Activated CD4-positive, alpha-beta T cell treated with anti-CD3 and anti-CD28 coated beads for 24 hours (primary cell): ENCODE measurements around the gene ASPM.

Source experiments
- DNase-seq, 2 donors: peaks; one replicate each; pipeline ENCODE4 v3.0.0-alpha.2; 2020; ENCODE audit warnings: low read depth in 2 of 2

The ASPM gene, protein sequence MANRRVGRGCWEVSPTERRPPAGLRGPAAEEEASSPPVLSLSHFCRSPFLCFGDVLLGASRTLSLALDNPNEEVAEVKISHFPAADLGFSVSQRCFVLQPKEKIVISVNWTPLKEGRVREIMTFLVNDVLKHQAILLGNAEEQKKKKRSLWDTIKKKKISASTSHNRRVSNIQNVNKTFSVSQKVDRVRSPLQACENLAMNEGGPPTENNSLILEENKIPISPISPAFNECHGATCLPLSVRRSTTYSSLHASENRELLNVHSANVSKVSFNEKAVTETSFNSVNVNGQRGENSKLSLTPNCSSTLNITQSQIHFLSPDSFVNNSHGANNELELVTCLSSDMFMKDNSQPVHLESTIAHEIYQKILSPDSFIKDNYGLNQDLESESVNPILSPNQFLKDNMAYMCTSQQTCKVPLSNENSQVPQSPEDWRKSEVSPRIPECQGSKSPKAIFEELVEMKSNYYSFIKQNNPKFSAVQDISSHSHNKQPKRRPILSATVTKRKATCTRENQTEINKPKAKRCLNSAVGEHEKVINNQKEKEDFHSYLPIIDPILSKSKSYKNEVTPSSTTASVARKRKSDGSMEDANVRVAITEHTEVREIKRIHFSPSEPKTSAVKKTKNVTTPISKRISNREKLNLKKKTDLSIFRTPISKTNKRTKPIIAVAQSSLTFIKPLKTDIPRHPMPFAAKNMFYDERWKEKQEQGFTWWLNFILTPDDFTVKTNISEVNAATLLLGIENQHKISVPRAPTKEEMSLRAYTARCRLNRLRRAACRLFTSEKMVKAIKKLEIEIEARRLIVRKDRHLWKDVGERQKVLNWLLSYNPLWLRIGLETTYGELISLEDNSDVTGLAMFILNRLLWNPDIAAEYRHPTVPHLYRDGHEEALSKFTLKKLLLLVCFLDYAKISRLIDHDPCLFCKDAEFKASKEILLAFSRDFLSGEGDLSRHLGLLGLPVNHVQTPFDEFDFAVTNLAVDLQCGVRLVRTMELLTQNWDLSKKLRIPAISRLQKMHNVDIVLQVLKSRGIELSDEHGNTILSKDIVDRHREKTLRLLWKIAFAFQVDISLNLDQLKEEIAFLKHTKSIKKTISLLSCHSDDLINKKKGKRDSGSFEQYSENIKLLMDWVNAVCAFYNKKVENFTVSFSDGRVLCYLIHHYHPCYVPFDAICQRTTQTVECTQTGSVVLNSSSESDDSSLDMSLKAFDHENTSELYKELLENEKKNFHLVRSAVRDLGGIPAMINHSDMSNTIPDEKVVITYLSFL (N-terminal part only)

DNA sequence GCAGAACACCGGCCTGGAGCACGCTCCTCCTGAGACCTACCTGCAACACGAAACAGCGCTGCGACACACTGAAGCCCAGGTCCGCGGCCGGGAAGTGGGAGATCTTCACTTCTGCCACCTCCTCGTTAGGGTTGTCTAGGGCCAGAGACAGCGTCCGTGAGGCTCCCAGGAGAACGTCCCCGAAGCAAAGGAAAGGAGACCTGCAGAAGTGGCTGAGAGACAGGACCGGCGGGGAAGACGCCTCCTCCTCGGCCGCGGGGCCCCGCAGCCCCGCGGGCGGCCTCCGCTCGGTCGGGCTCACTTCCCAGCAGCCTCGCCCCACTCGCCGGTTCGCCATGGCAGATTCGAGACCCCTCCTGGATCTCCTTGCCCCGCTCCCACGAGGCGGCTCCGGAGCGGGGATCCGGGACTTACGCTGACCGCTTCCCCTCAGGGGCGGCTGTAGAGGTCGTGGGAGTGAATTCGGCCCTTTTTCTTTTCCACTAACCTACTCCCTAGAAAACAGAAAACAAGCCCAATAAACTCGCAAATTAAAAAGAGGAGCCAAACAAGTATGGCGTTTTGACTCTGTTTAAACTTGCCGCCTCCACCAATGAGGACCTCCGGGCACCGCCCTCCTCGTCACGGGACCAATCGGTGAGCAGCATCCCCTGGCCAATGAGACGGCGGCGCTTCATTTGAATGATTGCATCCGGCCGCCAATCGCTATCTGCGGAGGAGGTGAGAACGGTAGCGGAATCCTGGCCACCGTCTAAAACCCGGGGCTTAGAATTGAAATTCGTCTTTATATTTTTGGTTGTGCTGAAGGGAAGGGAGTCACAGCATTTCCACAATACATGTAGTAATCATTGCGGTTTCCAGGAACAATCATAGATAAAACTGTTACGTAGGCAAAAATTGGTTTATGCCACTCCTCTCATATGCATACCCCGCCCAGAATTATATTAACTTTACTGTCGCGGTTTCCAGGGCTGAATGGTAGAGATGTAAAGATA lies at the start of gene ASPM:
ASPM (minus strand) TSS at position 569 of the 995 bp plus-strand sequence; CDS start at position 337, 232 bp downstream.
- DNase-seq: peak; percentile 87 to 91

DNA sequence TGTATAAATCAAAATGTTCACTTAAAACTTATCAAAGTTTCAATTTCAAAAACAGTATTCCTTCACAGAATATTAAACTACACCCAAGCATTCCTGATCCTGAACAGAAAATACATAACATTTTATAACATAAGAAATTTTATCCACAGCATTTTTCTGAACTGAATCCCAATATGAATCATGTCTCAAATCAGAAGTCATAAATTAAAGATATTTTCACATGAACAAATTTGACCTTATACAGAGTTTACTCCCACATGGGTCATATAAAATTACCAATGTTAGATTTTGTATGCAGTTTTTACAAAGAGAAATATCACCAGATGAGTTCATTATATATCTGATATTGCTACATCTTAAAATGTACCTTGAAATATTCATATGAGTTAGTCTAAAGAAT lies 48.6 kb upstream of the ASPM start:
- no peak for DNase-seq

GRCh38 chr1:197184190-197184589 lies 37.7 kb upstream of the ASPM start:
- no peak for DNase-seq

DNA sequence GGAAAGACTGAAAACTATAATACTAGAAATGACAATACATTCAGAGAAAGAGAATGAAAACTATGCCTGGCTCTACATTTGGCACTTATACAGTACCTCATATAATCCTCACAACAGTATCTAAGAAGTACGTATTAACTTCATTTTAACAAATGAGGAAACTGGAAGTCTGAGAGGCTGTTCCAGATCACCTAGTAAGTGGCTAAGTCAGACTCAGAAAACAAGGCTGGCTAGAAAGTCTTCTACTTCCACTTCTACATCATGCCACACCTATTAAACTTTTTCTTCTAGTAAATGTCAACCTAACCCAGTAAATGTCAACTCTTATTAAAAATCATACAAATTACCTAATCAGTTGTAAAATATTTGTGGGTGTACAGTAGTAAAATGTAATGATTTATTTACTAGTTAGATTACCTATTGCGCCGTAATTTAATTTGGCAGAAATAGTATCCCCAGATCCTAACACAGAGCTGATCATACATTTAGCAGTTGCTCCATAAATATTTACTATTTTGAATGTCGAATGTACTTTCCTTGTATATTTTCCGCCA lies 36.8 kb upstream of the ASPM start:
- no peak for DNase-seq

- no peak for DNase-seq
Measured at GRCh38 chr1:197182716-197183115, 36.2 kb upstream of the ASPM start.

DNA sequence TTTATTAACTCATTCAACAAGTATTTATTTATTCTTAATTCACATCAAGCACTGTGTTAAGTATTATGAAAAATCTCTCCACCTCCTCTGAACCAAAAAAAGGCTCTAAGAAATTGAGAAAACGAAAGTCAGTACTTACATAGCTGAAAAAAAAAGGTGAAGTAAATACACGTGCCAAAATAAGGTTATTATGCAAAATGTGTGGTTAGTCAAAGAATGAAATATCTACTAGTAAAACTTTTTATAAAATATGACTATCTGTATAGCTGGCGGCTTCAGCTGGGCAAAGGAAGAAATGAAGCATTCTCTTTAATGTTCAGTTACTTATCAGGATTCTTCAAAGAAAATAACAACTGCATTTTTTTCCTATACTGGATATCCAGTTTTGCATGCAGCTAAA lies 35.5 kb upstream of the ASPM start:
- no peak for DNase-seq

DNA sequence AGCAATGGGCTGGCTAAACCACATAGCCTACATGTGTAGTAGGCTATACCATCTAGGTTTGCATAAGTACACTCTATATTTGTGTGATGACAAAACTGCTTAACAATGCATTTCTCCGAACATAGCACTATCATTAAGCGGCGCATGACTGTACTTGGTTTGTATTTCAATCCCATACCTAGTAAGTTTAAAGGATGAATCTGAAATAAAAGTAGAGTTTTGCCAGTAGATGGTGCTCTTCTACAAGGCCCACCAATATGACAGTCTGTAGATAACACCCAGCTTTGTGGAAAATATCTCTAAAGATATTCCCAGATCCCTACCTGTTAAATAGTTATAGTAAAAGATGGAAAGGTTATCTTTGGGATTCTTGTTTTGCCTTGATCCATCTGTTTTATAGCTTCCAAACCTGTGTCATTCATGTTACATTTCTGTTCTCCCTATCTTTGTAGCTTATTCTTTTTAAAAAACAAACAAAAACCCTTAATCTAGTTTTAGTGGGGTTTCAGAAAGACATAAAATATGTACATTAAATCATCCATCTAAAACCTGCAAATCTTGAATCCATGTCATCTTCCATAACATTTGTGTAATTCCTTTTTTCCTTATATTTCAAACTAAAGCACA lies 33.9 kb upstream of the ASPM start:
- DNase-seq: no peak

DNA sequence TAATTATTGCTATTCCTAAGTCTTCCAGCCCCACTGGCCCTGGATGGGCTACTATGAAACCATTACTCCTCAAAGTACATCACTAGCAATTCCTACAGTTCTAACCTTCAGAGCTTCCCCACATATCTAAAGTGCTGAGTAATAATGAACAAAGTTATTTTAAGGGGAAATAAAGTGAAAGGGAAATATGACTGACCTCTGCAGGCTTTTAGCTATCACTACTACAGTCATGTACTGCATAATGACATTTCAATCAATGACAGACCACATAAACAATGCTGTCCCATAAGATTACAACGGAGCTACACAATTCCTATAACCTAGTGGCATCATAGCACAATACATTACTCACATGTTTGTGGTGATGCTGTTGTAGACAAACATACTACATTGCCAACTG lies 32.5 kb upstream of the ASPM start:
- DNase-seq: no peak

GRCh38 chr1:197174818-197175217 lies 28.3 kb upstream of the ASPM start:
- DNase-seq: no peak

DNA sequence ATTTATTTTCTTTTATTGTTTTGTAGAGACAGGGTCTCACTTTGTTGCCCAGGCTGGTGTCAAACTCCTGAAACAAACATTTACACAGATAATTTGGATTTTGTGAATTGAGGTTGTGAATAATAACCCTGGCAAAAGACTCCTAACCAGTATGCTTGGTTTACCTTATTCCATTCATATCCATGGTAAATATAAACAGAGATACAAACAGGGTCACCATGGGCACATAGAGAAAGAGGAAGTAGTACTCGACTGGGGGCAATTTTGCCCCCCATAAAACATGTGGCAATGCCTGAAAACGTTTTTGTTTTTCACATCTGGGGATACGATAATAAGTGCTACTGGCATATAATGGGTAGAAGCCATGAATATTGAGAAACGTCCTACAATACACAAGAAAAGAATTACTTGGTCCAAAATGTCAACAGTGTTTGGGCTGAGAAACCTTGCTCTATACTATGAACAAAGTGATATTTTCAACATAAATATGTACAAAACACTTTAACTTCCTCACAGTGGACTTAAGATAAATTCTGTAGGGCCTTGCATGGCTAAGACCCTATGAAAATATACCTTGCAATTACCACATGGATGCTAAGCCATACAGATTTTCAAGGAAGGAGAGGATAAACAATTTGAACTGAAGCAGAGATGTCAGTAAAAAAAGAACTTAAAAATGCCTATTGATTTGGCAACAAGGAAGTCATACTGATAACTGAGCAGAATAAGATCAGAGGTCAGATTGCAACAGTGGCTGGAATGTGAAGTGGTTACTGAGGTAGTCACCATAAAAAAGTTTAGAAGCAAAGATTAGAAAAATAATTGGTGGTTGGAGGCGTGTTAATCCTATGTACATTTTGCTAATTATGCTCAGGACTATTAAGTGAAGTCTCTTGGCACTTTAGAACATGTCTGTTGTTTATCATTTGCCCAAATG lies 27.4 kb upstream of the ASPM start:
- no peak for DNase-seq

DNA sequence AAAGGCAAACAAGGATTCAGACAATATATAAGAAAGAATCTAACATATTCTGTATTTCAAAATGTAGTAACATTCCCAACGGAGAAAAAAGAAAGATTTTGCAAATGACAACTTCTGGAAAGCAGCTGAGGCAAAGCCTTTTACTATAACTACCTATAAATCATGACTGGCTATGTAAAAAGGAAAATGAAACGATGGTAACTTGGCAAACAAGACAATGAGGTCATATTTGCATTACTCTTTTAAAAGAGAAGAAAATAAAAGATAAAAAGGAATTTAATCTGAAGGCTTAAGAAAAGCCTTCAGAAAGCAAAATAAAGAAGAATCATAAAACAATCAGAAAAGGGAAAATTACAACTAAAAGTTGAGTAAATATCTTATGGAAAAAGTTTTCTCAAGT lies 25.1 kb upstream of the ASPM start:
- DNase-seq: no peak

DNA sequence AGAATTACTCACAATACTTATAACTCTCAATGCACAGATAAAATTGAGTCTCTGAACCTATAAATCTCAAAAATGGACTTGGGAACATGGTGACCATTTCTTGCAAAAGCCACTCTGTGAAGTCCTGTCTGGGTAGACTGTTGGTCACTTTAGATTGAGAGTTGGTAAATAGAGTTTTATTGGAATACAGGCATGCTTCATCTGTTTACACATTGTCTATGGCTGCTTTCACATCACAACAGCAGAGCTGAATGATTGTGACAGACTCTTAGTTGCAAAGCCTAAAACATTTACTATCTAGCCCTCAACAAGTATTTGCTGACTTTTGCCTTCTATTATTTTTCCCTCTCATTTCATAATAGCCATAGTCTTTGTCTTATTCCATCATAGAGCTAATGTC lies 24.1 kb upstream of the ASPM start:
- DNase-seq: no peak

- DNase-seq: no peak
Measured at GRCh38 chr1:197159461-197159860, 13.0 kb upstream of the ASPM start.

GRCh38 chr1:197156692-197157091 lies 10.2 kb upstream of the ASPM start:
- no peak for DNase-seq

- no peak for DNase-seq
Measured at GRCh38 chr1:197152662-197153061, 6.2 kb upstream of the ASPM start.

DNA sequence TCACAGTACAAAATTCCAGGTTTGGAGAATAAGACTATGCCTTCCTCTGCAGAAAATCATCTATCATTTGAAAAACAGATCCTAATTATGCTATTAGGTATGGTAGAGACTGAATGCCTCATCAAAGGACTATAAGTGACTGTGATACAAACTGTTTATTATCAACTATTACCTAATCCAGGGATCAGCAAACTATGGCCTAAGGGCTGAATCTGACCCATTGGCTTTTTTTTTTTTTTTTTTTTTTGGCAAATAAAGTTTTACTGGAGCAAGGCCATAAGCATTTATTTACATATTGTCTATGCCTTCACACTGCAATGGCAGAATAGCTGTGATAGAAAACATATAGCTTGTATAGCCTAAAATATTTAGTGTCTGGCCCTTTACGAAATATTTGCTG lies 4.7 kb upstream of the ASPM start:
- DNase-seq: no peak

DNA sequence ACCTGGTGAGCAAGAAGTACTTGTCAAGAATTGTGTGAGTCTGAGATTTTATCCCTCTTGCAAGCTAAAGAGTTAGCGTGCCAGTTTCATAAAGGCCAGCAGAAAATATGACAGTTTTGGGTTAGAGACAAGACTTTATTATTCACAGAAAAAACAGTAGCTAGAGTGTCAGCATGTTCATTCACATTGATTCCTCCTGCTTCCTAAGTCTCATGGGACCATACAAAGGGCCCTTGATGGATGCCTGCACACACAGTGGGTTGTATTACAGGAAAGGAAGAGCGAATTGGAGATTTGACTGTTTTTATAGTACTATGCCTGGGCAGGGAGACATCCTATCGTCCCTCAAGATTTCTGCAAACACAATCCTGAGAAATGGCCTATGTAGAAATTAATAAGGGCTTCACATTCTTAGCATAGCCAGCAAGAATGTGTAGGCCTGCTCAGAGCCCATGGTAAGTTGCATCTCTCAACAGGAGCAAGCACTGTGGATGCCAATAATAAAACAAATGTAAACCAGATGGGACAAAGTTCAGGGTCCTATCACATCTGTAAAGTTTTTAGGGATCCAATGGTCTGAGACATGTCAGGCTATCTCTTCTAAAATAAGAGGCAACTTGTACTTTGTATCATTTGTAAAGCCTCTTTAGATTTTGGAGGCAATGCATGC lies 4.0 kb upstream of the ASPM start:
- no peak for DNase-seq

DNA sequence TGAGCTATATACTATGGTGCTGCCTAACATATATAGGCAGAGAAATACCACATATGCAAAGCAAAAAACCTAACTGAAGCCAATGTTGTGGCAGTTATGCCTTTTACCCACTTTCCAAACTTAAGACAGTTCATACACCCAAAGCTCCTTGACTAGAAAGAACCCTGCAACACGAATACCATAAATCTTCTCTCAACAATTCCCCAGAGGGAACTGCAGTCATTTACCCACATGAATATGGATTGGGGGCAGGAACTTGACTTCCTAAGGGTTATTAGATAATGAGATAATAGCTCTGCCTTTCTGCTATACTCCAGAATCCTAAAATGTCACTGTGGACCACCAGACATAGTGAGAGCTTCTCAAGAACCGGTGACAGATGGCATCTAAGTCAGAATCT lies 2.9 kb upstream of the ASPM start:
- no peak for DNase-seq
